B cell (primary cell): ENCODE measurements around the gene F2RL3. TPM values are rescaled to one million over a fixed set of nuclear protein-coding genes. Genes with fewer than 3 reads are reported as not detected.

Experiments
- ATAC-seq: fragments of 200-7000 bp; cut with Tn5 transposase; one replicate; pipeline ENCODE4 v1.10.0; 2021; ENCODE audit warnings: low read depth, mild to moderate bottlenecking, moderate number of reproducible peaks, moderate library complexity
- CTCF ChIA-PET: fragments of 350-600 bp; sonication (Branson Sonifier 250); formaldehyde crosslinking; loops from one replicate; lab custom pipeline; 2021; ENCODE audit warnings: antibody characterized with exemption, inconsistent platforms; lab: Charles Lee
- POLR2A ChIA-PET: fragments of 350-600 bp; sonication (Branson Sonifier 250); formaldehyde crosslinking; loops from one replicate; lab custom pipeline; 2021; ENCODE audit warnings: antibody characterized with exemption; lab: Charles Lee
- DNase-seq: peaks from one replicate; pipeline ENCODE4 v3.0.0; 2013
- H2AFZ ChIP-seq: 2 replicates; pipeline ENCODE4 v1.6.1; 2012; ENCODE audit warnings: mild to moderate bottlenecking, low read depth, low read length; ENCODE audit not compliant: insufficient read depth, poor library complexity, severe bottlenecking
- H3K27ac ChIP-seq, 2 donors: 1 replicate in 1 of 2; 2 replicates in 1 of 2; pipeline ENCODE4 v1.5.1; 2012 to 2013; ENCODE audit warnings: low read length in 2 of 2, mild to moderate bottlenecking in 2 of 2, moderate library complexity in 1 of 2
- H3K27me3 ChIP-seq, 4 experiments: fragments of 200-600 bp in 1 of 4; sonication (generic) in 1 of 4; replicated peaks in 1 of 4; 1 replicate in 2 of 4; 2 replicates in 2 of 4; pipeline versions ENCODE4 v1.6.1 to v1.7.0; 2013 to 2016; ENCODE audit warnings: low read length in 3 of 4, mild to moderate bottlenecking in 2 of 4, mixed read lengths in 1 of 4, moderate library complexity in 1 of 4; ENCODE audit not compliant: insufficient read depth in 4 of 4, control insufficient read depth in 3 of 4; ENCODE audit errors: control extremely low read depth in 1 of 4
- H3K36me3 ChIP-seq, 2 experiments: replicated peaks in 1 of 2; 1 replicate in 1 of 2; 2 replicates in 1 of 2; pipeline versions ENCODE4 v1.6.1 to v1.7.1; 2013; ENCODE audit warnings: low read length in 1 of 2; ENCODE audit not compliant: insufficient read depth in 2 of 2, control insufficient read depth in 1 of 2; ENCODE audit errors: control extremely low read depth in 1 of 2, extremely low read depth in 1 of 2
- H3K4me1 ChIP-seq, 2 donors: fragments of 200-600 bp in 1 of 2; sonication (generic) in 1 of 2; 1 replicate in 1 of 2; 2 replicates in 1 of 2; pipeline versions ENCODE4 v1.5.1 to v1.6.1; 2013 to 2017; ENCODE audit warnings: low read length in 2 of 2; ENCODE audit not compliant: control insufficient read depth in 2 of 2, insufficient read depth in 2 of 2
- H3K4me2 ChIP-seq: replicated peaks from 2 replicates; pipeline ENCODE3; 2012; ENCODE audit warnings: mild to moderate bottlenecking, low read depth, low read length; ENCODE audit not compliant: poor library complexity, severe bottlenecking
- H3K4me3 ChIP-seq, 5 experiments: fragments of 200-600 bp in 1 of 5; sonication (generic) in 1 of 5; 1 replicate in 3 of 5; 2 replicates in 2 of 5; pipeline versions ENCODE4 v1.5.1 to v1.7.0; 2011 to 2016; ENCODE audit warnings: low read length in 4 of 5, mild to moderate bottlenecking in 4 of 5, low read depth in 2 of 5, control low read depth in 1 of 5, moderate library complexity in 1 of 5; ENCODE audit not compliant: insufficient read depth in 1 of 5; ENCODE audit errors: control extremely low read depth in 1 of 5, extremely low read depth in 1 of 5
- H3K79me2 ChIP-seq: fragments of 200-600 bp; sonication (generic); one replicate; pipeline ENCODE4 v1.6.0; 2016; ENCODE audit warnings: low read length; ENCODE audit not compliant: control insufficient read depth, insufficient read depth
- H3K9ac ChIP-seq: fragments of 200-600 bp; sonication (generic); 2 replicates; pipeline ENCODE4 v1.6.1; 2017; ENCODE audit warnings: mild to moderate bottlenecking, low read length, moderate library complexity
- H3K9me3 ChIP-seq, 3 donors: one replicate each; pipeline versions ENCODE4 v1.6.1 to v1.7.1; 2013; ENCODE audit warnings: low read length in 2 of 3; ENCODE audit not compliant: control insufficient read depth in 2 of 3, insufficient read depth in 1 of 3; ENCODE audit errors: control extremely low read depth in 1 of 3
- H4K20me1 ChIP-seq: 2 replicates; pipeline ENCODE4 v1.6.0; 2012; ENCODE audit warnings: mild to moderate bottlenecking, low read length; ENCODE audit not compliant: insufficient read depth, control insufficient read depth, poor library complexity, severe bottlenecking
- H3K27ac Mint-ChIP-seq: one replicate; pipeline ENCODE4 v1.8.0; 2021; ENCODE audit warnings: mixed read lengths
- H3K27me3 Mint-ChIP-seq: one replicate; pipeline ENCODE4 v1.8.0; 2021; ENCODE audit warnings: mixed read lengths
- H3K4me1 Mint-ChIP-seq: one replicate; pipeline ENCODE4 v1.8.0; 2021; ENCODE audit warnings: mixed read lengths
- H3K4me3 Mint-ChIP-seq: one replicate; pipeline ENCODE4 v1.8.0; 2021; ENCODE audit warnings: mixed read lengths
- H3K9me3 Mint-ChIP-seq: one replicate; pipeline ENCODE4 v1.8.0; 2022; ENCODE audit warnings: mixed read lengths; ENCODE audit not compliant: insufficient read depth
- CTCF ChIP-seq: fragments of 200-600 bp; IDR thresholded peaks from one replicate; pipeline ENCODE4 v1.8.0; 2022; ENCODE audit warnings: antibody characterized with exemption, mild to moderate bottlenecking
- EZH2 ChIP-seq: IDR thresholded peaks from 2 replicates; pipeline ENCODE4 v1.6.1; 2012; ENCODE audit warnings: borderline replicate concordance, low read depth, mild to moderate bottlenecking, moderate library complexity, low read length; ENCODE audit not compliant: insufficient read depth, poor library complexity, severe bottlenecking
- WGBS: methylation state at CpG from one replicate; pipeline ENCODE4 v1.1.5; 2013; ENCODE audit warnings: missing lambda C conversion rate; ENCODE audit not compliant: insufficient coverage; 5-methylcytosine and 5-hydroxymethylcytosine counted together
- intact Hi-C: fragments of 100-400 bp; cut with micrococcal nuclease; formaldehyde crosslinking; loops from one replicate; pipeline ENCODE4 v1.10.0; 2022
- polyA plus RNA-seq: library from polyadenylated mRNA; depleted of rRNA; stranded (reverse); fragments of >200 nt; gene quantifications from 2 replicates; pipeline ENCODE4 v1.2.3, GENCODE V29; 2012
- total RNA-seq, 2 donors: library from RNA; stranded (reverse); fragments of 120-200 nt in 1 of 2; gene quantifications; 1 replicate in 1 of 2; 2 replicates in 1 of 2; pipeline versions ENCODE4 v1.2.3 to v1.2.4, GENCODE V29; 2013 to 2022

F2RL3 gene
- total and polyA plus RNA-seq, 2 donors (not counting 1 experiment from before 2014, with no cell fraction given), result 0.01 to 1.1 TPM

- Histone ChIP-seq H3K4me3 (no peak overlapping the region), H3K9me3 (peaks cover 0 to 6% (median 0%) of the 10 kb centered on the region in 3 donors), H3K79me2 (no peaks in the 10 kb centered on the region), H3K27ac (no peak overlapping the region), H2AFZ (peak overlapping the region; percentile 77), H3K27me3 (peaks cover 0 to 11% (median 2%) of the 10 kb centered on the region in 4 experiments), H3K4me2 (peak overlapping the region; percentile 100), H4K20me1 (no peaks in the 10 kb centered on the region), H3K9ac (no peak overlapping the region), H3K4me1 (peaks cover 35 to 63% of the 10 kb centered on the region in 2 donors), H3K36me3 (no peaks in the 10 kb centered on the region)
- H3K27me3 Mint-ChIP-seq, result no peaks in the 10 kb centered on the region
- DNase-seq (no peak), ATAC-seq (no peak)
- ChIA-PET CTCF (no interaction called here), POLR2A (interaction anchor here (0.5 kb wide), 1 partner anchor 12 kb away, joined by 10 read pairs; no protein-coding TSS in a partner anchor)
- H3K4me1 Mint-ChIP-seq, result peaks cover 48% of the 10 kb centered on the region
- 95% methylated on average over 4 of the region's 30 CpGs for WGBS
- no peak for TF ChIP-seq EZH2
- no peak for TF ChIP-seq CTCF
- no peaks in the 10 kb centered on the region for H3K9me3 Mint-ChIP-seq
- intact Hi-C loops, result loop anchor here (2.0 to 10.0 kb wide), 4 partner anchors 61 to 409 kb away; partner anchors contain the start of genes ABHD8, DDA1, MRPL34 and NWD1
- peak overlapping the region; percentile 32 for H3K27ac Mint-ChIP-seq
- H3K4me3 Mint-ChIP-seq, result peak overlapping the region; percentile 38
Observed at GRCh38 chr19:16895467-16896145, 6.8 kb downstream of the F2RL3 start.
